ENCODE data around the gene HSD11B1L. TPM values are rescaled to one million over a fixed set of nuclear protein-coding genes. Genes with fewer than 3 reads are reported as not detected.
A peak's percentile ranks its signal among the peaks of the same experiment; 100 is the strongest.

The HSD11B1L gene
- total RNA-seq, 1 experiment from 2014 or later: 6.0 TPM

GRCh38 chr19:5690955-5691821 lies 10.4 kb downstream of the HSD11B1L start:
- CTCF ChIA-PET: no interaction called here
- POLR2A ChIA-PET: interaction anchor here (0.6 to 1.4 kb wide), 4 partner anchors 22 to 69 kb away, joined by 3 to 6 read pairs (median 4); partner anchors contain the start of genes CATSPERD, LONP1 and SAFB2
- Histone ChIP-seq H3K27ac (ENCODE audit: low read depth, low read length) (peak overlapping the region; percentile 93), H3K36me3 (ENCODE audit: control insufficient read depth in 1 of 2, insufficient read depth in 2 of 2, low read length in 2 of 2) (peaks cover 10 to 56% of the 10 kb centered on the region in 2 experiments; a peak in 2 of 4 replicates), H3K9me3 (ENCODE audit: control insufficient read depth in 1 of 2, insufficient read depth in 1 of 2, low read depth in 1 of 2, low read length in 2 of 2) (no peaks in the 10 kb centered on the region), H3K4me2 (ENCODE audit: low read length) (peak overlapping the region; percentile 92), H3K27me3 (ENCODE audit: insufficient read depth, low read length) (no peaks in the 10 kb centered on the region), H2AFZ (ENCODE audit: low read depth, low read length, poor library complexity, severe bottlenecking) (no peak overlapping the region), H3K9ac (ENCODE audit: low read length) (peak overlapping the region; percentile 100), H3K4me3 (replicated peaks in 1 of 2; ENCODE audit: low read depth in 1 of 2, low read length in 2 of 2) (peak overlapping the region; percentile 85 to 99), H3K9me2 (ENCODE audit: insufficient read depth) (no peaks in the 10 kb centered on the region), H3K79me2 (ENCODE audit: insufficient read depth, low read length) (peaks cover 57% of the 10 kb centered on the region), H4K20me1 (ENCODE audit: insufficient read depth) (peaks cover 17% of the 10 kb centered on the region; the same call in 1 of the 2 replicates), H3K4me1 (ENCODE audit: control insufficient read depth in 1 of 2, insufficient read depth in 2 of 2, low read length in 2 of 2) (peaks cover 10 to 44% of the 10 kb centered on the region in 2 experiments; a peak in 3 of 4 replicates)
- no peak for DNase-seq (ENCODE audit: low read depth, low spot score)
- TF ChIP-seq SIN3A (IDR thresholded peaks at IDR 0.05; ENCODE audit: low read depth) (peak; percentile 78), CBX3 (IDR thresholded peaks at IDR 0.05; ENCODE audit: low read depth) (no peak), TCF7L2 (IDR thresholded peaks at IDR 0.05; ENCODE audit: borderline replicate concordance, extremely low read depth, insufficient read depth, insufficient read length) (no peak), SRF (IDR thresholded peaks at IDR 0.05; ENCODE audit: low read depth) (no peak), REST (IDR thresholded peaks at IDR 0.05; ENCODE audit: low read depth) (no peak), ZNF274 (IDR thresholded peaks at IDR 0.05; ENCODE audit: low read depth, low read length) (no peak), ATF3 (IDR thresholded peaks at IDR 0.05) (no peak), SP1 (IDR thresholded peaks at IDR 0.05; ENCODE audit: low read depth) (peak; percentile 35; the same call in 1 of the 2 replicates), POLR2A (IDR thresholded peaks at IDR 0.05; ENCODE audit: borderline replicate concordance, extremely low read depth, insufficient read depth, insufficient read length) (peak; percentile 17), POLR2AphosphoS5 (IDR thresholded peaks at IDR 0.05; ENCODE audit: low read depth, low read length) (peak; percentile 86), EZH2phosphoT487 (IDR thresholded peaks at IDR 0.05; ENCODE audit: borderline replicate concordance) (no peak), ZFX (IDR thresholded peaks at IDR 0.05) (no peak), EGR1 (IDR thresholded peaks at IDR 0.05; ENCODE audit: low read depth) (peak; percentile 79), CTCF (IDR thresholded peaks at IDR 0.05 in 2 of 3, conservative IDR thresholded peaks at IDR 0.05 in 1 of 3; ENCODE audit: borderline replicate concordance in 1 of 3, insufficient read depth in 1 of 3, low read depth in 2 of 3, low read length in 2 of 3) (no peak)
- TF ChIP-seq, protein P1, sequence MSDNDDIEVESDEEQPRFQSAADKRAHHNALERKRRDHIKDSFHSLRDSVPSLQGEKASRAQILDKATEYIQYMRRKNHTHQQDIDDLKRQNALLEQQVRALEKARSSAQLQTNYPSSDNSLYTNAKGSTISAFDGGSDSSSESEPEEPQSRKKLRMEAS (IDR thresholded peaks at IDR 0.05): peak; percentile 35; the same call in 1 of the 2 replicates
- BruUV-seq (replicated peaks): TSS peak; percentile 85
- no peak for ATAC-seq
- intact Hi-C loops (cut with micrococcal nuclease): loop anchor here (2.0 kb wide), 1 partner anchor 100 kb away; the partner anchor contains the start of gene DUS3L
- RAD21 ChIA-PET (ENCODE audit: low non-redundant PET in 1 of 2, low total read pairs in 2 of 2, uncharacterized antibody in 2 of 2, unreplicated experiment in 2 of 2): interaction anchor here in 1 of 2 experiments (0.6 kb wide), 1 partner anchor 13 kb away, joined by 3 read pairs; no protein-coding TSS in a partner anchor
